ENCODE data around the gene TMEM272.
"Not testable (repeated sequence)": the region's sequence is repeated elsewhere in the genome, so short reads cannot be mapped to it uniquely, and the experiment has no call there.

GRCh38 chr13:51824712-51825111 lies 20.3 kb downstream of the TMEM272 start:
- TF ChIP-seq, protein P1, sequence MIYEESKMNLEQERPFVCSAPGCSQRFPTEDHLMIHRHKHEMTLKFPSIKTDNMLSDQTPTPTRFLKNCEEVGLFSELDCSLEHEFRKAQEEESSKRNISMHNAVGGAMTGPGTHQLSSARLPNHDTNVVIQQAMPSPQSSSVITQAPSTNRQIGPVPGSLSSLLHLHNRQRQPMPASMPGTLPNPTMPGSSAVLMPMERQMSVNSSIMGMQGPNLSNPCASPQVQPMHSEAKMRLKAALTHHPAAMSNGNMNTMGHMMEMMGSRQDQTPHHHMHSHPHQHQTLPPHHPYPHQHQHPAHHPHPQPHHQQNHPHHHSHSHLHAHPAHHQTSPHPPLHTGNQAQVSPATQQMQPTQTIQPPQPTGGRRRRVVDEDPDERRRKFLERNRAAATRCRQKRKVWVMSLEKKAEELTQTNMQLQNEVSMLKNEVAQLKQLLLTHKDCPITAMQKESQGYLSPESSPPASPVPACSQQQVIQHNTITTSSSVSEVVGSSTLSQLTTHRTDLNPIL (CRISPR knock-in tag; IDR thresholded peaks at IDR 0.05; ENCODE audit: low read depth), result not testable (repeated sequence)
- TF ChIP-seq PPARA (CRISPR knock-in tag; IDR thresholded peaks at IDR 0.05; ENCODE audit: borderline replicate concordance); TOX (CRISPR knock-in tag; IDR thresholded peaks at IDR 0.05; ENCODE audit: borderline replicate concordance); SNAI2 (CRISPR knock-in tag; IDR thresholded peaks at IDR 0.05); OSR1 (CRISPR knock-in tag; IDR thresholded peaks at IDR 0.05): not testable (repeated sequence)
